Peyer's patch (tissue), 4 donors: ENCODE data around the gene ZMYND15.
"Not testable (repeated sequence)": the region's sequence is repeated elsewhere in the genome, so short reads cannot be mapped to it uniquely, and the experiment has no call there.

Source experiments
- POLR2A ChIP-seq, 2 donors: fragments of 450-650 bp; IDR thresholded peaks; one replicate each; pipeline ENCODE4 v1.5.1; 2017; ENCODE audit warnings: antibody characterized with exemption in 2 of 2, mild to moderate bottlenecking in 2 of 2, moderate library complexity in 2 of 2
- TF ChIP-seq, protein P1 (sequence below), 6 experiments: fragments of 450-650 bp in 4 of 6; fragments of 200-600 bp in 2 of 6; sonication (generic) in 1 of 6; IDR thresholded peaks; one replicate each; pipeline ENCODE4 v1.5.1; 2017 to 2019; ENCODE audit warnings: antibody characterized with exemption in 6 of 6, mild to moderate bottlenecking in 3 of 6, moderate library complexity in 1 of 6

DNA sequence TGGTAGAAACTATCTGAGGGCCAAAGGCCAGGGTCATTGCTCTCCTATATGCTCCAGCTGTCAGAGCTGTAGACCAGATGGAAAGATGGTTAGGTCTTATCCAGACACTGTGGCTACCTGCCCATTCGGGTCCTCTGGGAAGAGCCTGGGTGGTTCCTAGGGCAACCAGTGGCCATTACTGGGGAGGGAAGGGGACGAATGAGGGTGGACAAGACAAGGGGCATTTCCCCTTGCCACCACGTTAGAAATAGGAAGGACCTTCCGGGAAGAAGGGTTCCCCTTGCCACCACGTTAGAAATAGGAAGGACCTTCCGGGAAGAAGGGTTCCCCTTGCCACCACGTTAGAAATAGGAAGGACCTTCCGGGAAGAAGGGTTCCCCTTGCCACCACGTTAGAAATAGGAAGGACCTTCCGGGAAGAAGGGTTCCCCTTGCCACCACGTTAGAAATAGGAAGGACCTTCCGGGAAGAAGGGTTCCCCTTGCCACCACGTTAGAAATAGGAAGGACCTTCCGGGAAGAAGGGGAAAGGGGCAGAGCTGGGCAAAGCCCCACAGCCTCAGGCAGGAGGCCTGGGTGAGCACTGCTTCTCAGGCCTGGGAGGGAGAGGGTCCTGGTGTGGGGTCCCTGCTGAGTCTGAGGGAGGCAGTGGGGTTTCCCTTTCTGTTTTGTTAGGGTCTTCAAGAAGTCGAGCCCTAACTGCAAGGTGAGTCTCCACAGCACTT lies 25.1 kb upstream of the ZMYND15 start:
- TF ChIP-seq, protein P1, sequence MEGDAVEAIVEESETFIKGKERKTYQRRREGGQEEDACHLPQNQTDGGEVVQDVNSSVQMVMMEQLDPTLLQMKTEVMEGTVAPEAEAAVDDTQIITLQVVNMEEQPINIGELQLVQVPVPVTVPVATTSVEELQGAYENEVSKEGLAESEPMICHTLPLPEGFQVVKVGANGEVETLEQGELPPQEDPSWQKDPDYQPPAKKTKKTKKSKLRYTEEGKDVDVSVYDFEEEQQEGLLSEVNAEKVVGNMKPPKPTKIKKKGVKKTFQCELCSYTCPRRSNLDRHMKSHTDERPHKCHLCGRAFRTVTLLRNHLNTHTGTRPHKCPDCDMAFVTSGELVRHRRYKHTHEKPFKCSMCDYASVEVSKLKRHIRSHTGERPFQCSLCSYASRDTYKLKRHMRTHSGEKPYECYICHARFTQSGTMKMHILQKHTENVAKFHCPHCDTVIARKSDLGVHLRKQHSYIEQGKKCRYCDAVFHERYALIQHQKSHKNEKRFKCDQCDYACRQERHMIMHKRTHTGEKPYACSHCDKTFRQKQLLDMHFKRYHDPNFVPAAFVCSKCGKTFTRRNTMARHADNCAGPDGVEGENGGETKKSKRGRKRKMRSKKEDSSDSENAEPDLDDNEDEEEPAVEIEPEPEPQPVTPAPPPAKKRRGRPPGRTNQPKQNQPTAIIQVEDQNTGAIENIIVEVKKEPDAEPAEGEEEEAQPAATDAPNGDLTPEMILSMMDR (IDR thresholded peaks at IDR 0.05): not testable (repeated sequence)
- TF ChIP-seq POLR2A (IDR thresholded peaks at IDR 0.05): not testable (repeated sequence)
